Suprapubic skin (tissue), 3 donors: ENCODE results near the gene TBCC.

ENCODE experiments used
- CTCF ChIP-seq, 2 donors: fragments of 200-600 bp in 1 of 2; fragments of 450-650 bp in 1 of 2; sonication (generic) in 1 of 2; IDR thresholded peaks; one replicate each; pipeline ENCODE4 v1.5.1; 2016 to 2019; ENCODE audit warnings: antibody characterized with exemption in 2 of 2, mild to moderate bottlenecking in 1 of 2, moderate library complexity in 1 of 2
- EP300 ChIP-seq: sonication (generic); formaldehyde crosslinking; IDR thresholded peaks from one replicate; pipeline ENCODE4 v1.6.1; 2017; ENCODE audit warnings: antibody characterized with exemption
- POLR2A ChIP-seq, 2 donors: fragments of 450-650 bp; IDR thresholded peaks; one replicate each; pipeline ENCODE4 v1.6.1; 2017; ENCODE audit warnings: antibody characterized with exemption in 2 of 2, mild to moderate bottlenecking in 2 of 2, moderate library complexity in 2 of 2

GRCh38 chr6:42702200-42702599 is 43.7 kb downstream of the TBCC start:
- TF ChIP-seq CTCF (IDR thresholded peaks at IDR 0.05) (no peak), POLR2A (IDR thresholded peaks at IDR 0.05) (no peak), EP300 (no peak)
